ENCODE measurements around the gene TTYH3.
"Not testable (repeated sequence)": the region's sequence is repeated elsewhere in the genome, so short reads cannot be mapped to it uniquely, and the experiment has no call there.

DNA sequence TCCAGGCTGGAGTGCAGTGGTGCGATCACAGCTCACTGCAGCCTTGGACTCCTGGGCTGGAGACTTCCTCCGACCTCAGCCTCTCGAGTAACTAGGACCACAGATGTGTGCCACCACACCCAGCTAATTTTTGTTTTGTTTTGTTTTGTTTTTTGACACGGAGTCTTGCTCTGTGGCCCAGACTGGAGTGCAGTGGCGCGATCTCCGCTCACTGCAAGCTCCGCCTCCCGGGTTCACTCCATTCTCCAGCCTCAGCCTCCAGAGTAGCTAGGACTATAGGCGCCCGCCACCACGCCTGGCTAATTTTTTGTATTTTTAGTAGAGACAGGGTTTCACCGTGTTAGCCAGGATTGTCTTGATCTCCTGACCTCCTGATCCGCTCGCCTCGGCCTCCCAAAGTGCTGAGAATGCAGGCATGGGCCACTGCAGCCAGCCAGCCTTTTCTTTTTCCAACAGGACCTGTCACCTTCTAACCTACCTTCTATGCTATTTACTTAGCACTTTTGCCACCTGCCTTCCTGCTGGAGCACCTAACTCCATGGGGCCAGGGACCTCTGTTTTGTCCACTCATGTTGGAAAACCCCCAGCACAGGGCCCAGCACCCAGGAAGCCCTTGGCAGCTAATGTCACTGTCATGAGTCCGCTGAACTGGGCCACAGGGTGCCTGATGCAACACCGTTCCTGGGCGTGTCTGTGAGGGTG lies 61.8 kb downstream of the TTYH3 start:
- TF ChIP-seq, protein P1, sequence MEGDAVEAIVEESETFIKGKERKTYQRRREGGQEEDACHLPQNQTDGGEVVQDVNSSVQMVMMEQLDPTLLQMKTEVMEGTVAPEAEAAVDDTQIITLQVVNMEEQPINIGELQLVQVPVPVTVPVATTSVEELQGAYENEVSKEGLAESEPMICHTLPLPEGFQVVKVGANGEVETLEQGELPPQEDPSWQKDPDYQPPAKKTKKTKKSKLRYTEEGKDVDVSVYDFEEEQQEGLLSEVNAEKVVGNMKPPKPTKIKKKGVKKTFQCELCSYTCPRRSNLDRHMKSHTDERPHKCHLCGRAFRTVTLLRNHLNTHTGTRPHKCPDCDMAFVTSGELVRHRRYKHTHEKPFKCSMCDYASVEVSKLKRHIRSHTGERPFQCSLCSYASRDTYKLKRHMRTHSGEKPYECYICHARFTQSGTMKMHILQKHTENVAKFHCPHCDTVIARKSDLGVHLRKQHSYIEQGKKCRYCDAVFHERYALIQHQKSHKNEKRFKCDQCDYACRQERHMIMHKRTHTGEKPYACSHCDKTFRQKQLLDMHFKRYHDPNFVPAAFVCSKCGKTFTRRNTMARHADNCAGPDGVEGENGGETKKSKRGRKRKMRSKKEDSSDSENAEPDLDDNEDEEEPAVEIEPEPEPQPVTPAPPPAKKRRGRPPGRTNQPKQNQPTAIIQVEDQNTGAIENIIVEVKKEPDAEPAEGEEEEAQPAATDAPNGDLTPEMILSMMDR (conservative IDR thresholded peaks at IDR 0.05 in 1 of 2, IDR thresholded peaks at IDR 0.05 in 1 of 2; ENCODE audit: extremely low read depth in 1 of 2, insufficient read depth in 1 of 2, low read depth in 1 of 2, low read length in 2 of 2) = not testable (repeated sequence)
- TF ChIP-seq EZH2 (IDR thresholded peaks at IDR 0.05; ENCODE audit: borderline replicate concordance, low read length) = not testable (repeated sequence)

All from mammary epithelial cell (primary cell).